ENCODE measurements around the gene CLCF1. TPM values are rescaled to one million over a fixed set of nuclear protein-coding genes. Genes with fewer than 3 reads are reported as not detected.

Gene CLCF1
- total and polyA plus RNA-seq, 2 of the 13 experiments (the other 11 are each of a cell fraction or from before 2014, with no cell fraction given), result 0.49 to 0.78 TPM

GRCh38 chr11:67416416-67417335, 43.3 kb upstream of the CLCF1 start (continued):
- TF ChIP-seq CTCF (CRISPR knock-in tag; IDR thresholded peaks at IDR 0.05), result no peak
- TF ChIP-seq JUND (CRISPR knock-in tag; IDR thresholded peaks at IDR 0.05), result no peak
- TF ChIP-seq ZNF512 (CRISPR knock-in tag; IDR thresholded peaks at IDR 0.05), result no peak
- TF ChIP-seq ZNF891 (CRISPR knock-in tag; IDR thresholded peaks at IDR 0.05), result no peak
- no peak for TF ChIP-seq NR2F1 (CRISPR knock-in tag; IDR thresholded peaks at IDR 0.05)
- no peak for TF ChIP-seq E2F2 (CRISPR knock-in tag; IDR thresholded peaks at IDR 0.05; ENCODE audit: borderline replicate concordance)
- TF ChIP-seq KDM2A (CRISPR knock-in tag; IDR thresholded peaks at IDR 0.05; ENCODE audit: borderline replicate concordance, low read depth), result peak; percentile 38; the same call in 1 of the 2 replicates
- peak; percentile 83 for TF ChIP-seq HIC2 (CRISPR knock-in tag; IDR thresholded peaks at IDR 0.05; ENCODE audit: low read depth)
- peak; percentile 25; the same call in 1 of the 2 replicates for TF ChIP-seq PRDM10 (CRISPR knock-in tag; IDR thresholded peaks at IDR 0.05; ENCODE audit: low read depth)
- TF ChIP-seq ZNF790 (CRISPR knock-in tag; IDR thresholded peaks at IDR 0.05; ENCODE audit: borderline replicate concordance), result no peak
- TF ChIP-seq NFIB (CRISPR knock-in tag; IDR thresholded peaks at IDR 0.05; ENCODE audit: borderline replicate concordance), result 0 out of 2 replicates have a peak, but pooled peaks have one; percentile 55
- TF ChIP-seq KDM5B (CRISPR knock-in tag; IDR thresholded peaks at IDR 0.05; ENCODE audit: borderline replicate concordance), result no peak

Data from HepG2 (cell line).